Measurements from ENCODE around the gene CLIC5.
A peak's percentile ranks its signal among the peaks of the same experiment; 100 is the strongest.

Gene CLIC5

DNA sequence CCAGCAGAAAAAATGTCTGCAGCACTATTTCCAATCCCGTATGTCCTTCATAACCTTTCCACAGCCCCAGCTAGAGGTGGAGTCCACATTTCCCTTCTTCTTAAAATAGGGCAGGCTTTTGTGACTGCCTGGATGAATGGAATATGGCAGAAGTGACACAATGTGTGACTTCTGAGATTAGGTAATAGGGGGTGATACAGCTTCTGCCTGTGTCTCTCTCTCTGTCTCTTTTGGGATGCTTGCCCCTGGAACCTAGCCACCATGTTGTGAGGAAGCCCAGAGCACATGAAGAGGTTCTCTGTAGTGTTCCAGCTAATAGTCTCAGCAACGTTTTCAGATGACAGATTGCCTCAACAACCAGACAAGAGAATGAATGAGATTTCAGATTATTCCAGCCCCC lies 51.4 kb downstream of the CLIC5 start:
- DNase-seq (ENCODE audit: low read depth), result no peak

DNA sequence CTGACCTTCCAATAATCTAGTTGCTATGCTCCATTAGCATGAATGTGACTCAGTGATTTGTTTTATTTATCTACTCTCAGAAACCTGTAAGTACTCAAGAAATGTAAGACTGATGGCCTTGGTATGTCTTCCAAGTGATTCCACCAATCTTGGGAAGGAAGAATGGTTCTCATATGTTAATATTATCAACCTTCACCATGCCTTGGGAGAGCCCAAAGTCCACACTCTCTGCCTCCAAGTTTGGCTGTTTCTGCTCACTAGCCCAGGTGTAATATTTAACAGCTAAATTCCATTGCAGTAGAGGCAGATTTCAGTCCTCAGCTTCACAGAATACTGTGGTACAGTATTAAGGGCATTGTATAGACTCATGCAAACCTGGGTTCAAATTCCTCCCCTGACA lies 51.8 kb downstream of the CLIC5 start:
- no peak for DNase-seq (ENCODE audit: low read depth)

DNA sequence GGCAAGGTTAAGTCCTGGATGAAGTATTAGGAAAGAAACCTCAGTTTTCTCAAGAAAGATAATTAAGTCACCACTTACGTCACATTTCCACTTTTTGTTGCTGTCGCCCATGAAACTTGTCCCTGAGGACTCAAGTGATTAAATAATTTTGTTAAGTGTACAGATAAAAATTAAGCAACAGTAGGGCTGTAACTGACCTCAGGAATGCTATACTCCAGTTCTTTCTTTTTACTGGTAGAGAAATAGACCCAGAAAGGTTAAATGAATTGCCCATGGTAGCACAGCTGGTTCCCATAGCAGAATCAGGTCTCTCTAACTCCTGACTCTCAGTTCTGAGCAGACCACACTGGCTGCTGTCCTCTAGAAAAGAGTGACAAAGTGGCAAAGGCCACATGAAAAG lies 54.5 kb downstream of the CLIC5 start:
- no peak for DNase-seq (ENCODE audit: low read depth)

DNA sequence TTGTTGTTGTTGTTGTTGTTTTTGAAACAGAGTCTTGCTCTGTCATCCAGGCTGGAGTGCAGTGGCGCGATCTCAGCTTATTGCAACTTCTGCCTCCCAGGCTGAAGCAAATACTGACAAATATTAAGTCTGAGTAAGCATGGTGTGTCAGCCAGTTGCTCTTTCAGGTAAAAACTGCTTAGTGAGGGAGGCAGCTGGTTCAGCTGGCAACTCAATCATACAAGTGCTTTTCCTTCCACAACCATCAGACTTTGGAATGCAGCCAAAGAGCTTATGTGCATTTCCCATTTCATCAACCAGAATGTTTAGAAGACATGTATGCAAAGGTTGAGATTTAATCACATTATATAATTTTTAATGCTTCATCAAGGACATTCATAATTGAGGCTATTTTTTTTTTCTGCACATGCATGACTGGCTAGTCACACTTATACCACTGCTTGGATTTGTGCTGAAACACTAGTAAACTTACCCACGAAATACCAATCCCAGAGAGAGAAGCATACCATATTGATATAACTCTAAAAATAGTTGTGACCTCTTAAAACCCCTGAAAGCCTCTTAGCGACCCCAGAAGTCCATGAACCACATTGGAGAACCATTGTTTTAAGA lies 56.0 kb downstream of the CLIC5 start:
- no peak for DNase-seq (ENCODE audit: low read depth)

DNA sequence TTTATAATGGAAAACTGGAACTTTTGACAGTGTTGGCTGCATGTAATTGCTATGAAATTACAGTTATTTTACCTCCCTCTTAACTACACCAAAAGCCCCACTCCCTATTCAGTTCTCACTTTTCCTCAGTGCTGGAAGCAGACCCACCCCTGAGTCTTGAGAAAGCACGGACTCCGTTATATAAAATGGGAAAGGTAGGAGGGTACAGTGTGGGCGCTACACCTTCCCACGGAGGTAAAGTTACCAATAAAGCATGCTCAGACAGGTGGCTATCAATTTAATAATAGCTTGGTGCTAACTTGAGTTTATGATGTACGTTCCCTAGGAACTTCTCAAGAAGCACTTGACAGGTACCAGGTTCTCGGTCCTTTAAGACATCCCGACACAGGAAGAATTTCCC lies 59.0 kb downstream of the CLIC5 start:
- no peak for DNase-seq (ENCODE audit: low read depth)

DNA sequence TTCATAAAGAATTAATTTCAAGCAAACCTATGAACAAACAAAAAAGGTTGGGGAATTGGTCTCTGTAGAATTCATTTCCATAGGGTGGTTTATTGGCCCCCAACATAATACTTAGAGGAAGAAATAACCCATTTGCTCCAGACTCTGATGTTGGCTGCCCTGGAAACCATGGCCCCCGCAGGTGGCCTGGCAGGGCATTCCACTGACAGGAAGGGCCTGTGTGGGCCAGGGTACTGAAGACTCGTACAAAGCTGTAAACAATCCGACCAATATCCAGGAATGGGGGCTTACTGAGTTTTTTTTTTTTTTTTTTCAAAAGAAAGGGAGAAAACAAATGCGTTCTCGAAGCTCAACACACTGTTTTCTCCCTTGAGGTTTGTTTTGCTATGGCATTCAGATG lies 59.5 kb downstream of the CLIC5 start:
- no peak for DNase-seq (ENCODE audit: low read depth)

- no peak for DNase-seq (ENCODE audit: low read depth)
Observed at GRCh38 chr6:45955597-45955996, 60.1 kb downstream of the CLIC5 start.

GRCh38 chr6:45952546-45952945 lies 63.1 kb downstream of the CLIC5 start:
- no peak for DNase-seq (ENCODE audit: low read depth)

- DNase-seq (ENCODE audit: low read depth), result no peak
Observed at GRCh38 chr6:45952168-45952529, 63.5 kb downstream of the CLIC5 start.

DNA sequence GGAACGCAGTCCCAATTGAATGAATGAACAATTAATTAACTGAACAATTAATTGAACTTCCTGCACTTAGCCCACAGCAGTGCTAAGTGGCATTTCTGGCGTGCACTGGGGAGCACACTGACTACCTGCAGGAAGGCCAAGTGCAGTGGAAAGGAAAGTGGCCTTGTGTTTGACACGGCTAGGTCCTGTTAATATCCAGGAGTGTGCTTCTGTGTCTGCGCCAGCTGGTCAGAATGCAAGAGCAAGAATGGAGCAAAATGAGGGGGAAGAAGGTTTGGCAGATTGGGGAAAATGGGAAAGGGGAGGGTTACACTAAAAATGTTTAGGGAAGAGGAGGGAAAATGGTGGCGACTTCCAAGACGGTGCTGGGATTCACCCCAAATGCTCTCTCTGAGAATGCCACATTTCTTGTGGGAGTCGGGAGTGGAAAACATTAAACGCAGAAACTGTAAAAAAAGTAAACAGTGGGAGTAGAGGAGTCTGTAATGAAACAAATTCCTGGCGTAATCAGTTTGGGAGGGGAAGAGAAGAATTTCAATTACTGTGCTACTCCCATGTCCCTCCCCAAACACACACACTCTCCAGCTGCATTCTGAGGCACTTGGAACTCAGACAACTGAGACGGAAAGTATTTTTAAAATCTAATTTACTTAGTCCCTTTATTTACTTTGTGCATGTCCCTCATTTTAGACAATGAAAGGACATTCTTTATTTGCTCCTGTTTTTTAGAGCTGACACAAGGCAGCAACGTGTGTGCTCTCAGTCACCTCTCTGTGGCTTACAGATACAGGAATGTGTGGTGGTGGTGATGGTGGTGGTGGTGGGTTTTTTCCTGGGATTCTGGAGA lies 64.1 kb downstream of the CLIC5 start:
- no peak for DNase-seq (ENCODE audit: low read depth)

DNA sequence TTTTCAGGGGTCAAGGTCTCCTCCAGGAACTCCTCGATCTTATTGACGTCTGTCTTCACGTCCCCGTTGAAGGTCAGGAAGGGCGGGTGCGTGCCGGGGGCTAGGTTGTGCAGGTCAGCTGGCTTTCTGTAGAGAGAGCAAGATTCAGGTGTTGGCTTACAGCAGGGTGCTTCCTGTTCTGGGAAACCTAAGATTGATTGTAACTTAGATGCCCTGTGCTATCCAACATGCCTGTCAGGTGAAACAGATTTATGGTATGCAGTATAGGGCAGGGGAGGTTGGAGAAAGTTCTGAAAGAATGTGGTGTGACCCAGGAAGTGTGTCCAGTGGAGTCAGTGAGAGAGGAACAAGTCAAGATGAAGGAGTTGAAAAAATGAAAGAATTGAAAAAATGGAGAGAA lies 66.4 kb downstream of the CLIC5 start:
- no peak for DNase-seq (ENCODE audit: low read depth)

DNA sequence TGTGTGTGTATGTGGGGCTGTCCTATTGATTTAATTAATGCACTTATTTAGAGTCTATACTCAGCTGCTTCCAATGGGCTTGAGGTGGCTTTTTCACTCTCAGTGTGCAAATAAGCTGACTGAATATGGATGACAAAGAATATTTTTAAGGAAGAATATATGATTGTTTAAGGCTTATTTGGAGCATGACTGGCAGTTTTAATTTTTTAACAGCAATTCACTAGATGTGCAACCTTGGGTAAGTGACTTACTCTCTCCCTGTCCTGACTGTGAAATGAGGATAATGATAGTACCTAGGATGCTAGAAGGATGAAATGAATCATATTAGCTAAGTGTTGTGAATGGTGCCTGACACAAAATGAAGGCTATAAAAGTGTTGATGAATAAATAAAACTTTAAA lies 67.9 kb downstream of the CLIC5 start:
- DNase-seq (ENCODE audit: low read depth), result no peak

- no peak for DNase-seq (ENCODE audit: low read depth)
Observed at GRCh38 chr6:45946887-45947286, 68.8 kb downstream of the CLIC5 start.

DNA sequence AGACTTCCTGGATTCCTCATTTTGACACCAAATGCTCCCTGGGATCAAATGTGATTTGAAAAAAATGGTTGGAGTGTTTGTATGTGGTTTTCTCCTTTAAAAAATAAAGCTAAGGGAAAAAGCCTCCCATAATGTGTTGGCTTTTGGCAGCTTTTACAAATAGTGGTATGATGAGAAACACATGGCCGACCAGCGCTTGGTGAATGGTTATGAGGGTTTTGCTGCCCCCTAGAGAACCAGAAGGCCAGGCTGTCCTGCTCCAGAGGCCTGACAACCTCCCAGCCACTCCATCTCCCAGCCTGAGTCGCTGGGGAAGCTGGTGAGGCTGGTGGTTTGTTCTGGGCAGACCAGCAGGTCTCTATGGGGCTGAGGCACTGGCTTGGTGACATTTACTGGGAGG lies 69.3 kb downstream of the CLIC5 start:
- no peak for DNase-seq (ENCODE audit: low read depth)

GRCh38 chr6:45942953-45943352 lies 72.7 kb downstream of the CLIC5 start:
- DNase-seq (ENCODE audit: low read depth), result no peak

- DNase-seq (ENCODE audit: low read depth), result no peak
Observed at GRCh38 chr6:45933855-45934254, 81.8 kb downstream of the CLIC5 start.

GRCh38 chr6:45931232-45931631 lies 84.4 kb downstream of the CLIC5 start:
- DNase-seq (ENCODE audit: low read depth), result no peak

GRCh38 chr6:45930420-45931040 lies 85.1 kb downstream of the CLIC5 start:
- DNase-seq (ENCODE audit: low read depth), result peak; percentile 38

- no peak for DNase-seq (ENCODE audit: low read depth)
Observed at GRCh38 chr6:45929421-45930361, 86.0 kb downstream of the CLIC5 start.

DNA sequence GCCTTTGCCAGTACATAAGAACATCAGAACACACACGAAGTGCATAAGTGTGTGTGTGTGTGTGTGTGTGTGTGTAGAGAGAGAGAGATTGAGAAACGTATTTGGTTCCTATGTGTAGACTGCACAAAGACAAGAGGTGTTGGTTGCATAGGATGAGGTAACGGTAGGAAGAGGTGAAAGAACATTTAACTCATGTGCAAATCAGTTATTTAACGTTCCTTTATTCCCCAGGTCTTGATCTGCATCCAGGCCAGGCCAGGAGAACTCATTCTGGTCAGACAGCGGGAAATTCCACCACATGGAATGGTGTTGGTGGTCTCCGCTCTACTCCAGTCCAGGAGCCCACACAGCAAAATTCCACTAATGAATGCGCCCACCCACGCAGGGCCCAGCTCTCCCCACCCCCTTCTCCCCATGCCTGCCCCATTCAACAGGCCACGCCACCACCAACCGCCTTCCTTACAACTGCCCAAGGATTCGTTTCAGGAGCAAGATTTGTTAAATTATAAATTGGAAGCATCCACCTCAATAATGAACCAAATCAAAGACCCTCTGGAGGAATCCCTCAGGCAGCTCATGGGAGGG lies 86.8 kb downstream of the CLIC5 start:
- no peak for DNase-seq (ENCODE audit: low read depth)

DNA sequence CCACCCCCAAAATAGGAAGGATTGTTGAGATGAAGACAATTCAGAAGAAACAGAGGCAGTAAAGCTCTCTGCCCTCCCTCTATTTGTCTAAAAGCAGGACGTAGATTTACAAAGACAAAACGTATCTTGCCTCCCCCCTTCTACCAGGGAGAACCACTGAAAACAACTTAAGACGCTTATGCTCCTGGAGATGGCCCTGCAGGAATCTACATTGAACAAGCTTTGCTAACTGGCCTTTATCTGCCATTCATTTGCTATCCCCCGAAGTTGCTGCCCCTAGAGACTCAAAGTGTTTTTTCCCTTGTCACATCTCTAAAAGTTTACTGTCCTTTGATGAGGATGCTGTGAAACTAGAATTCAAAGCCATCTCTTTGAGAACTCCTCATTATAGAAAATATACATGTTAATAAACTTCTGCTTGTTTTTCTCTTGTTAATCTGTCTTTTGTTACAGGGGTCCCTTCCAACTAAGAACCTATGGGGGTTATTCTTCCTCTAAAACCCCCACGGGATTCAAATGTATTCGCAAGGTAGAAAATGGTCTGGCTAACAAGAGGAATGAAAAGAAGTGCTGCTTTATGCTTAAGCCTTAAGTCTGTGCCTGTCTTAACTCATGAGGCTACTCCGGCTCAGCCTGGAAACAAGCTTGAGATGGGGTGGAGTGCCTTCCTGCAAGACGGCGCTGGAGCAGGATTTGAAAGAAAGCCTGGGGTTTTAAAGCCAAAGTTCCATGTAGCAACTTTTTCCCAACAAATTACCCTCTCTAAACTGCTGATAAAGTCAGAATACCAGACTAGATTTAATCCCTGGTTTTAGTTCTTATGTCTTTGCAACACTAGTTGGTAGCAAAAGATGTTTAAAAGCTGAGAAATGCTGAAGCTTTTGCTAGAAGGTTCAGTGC lies 88.0 kb downstream of the CLIC5 start:
- no peak for DNase-seq (ENCODE audit: low read depth)
